Adrenal gland (tissue), 19 donors: Measurements from ENCODE around the gene SKOR1. TPM values are rescaled to one million over a fixed set of nuclear protein-coding genes. Genes with fewer than 3 reads are reported as not detected.
A peak's percentile ranks its signal among the peaks of the same experiment; 100 is the strongest.

Experiments
- DNase-seq, 7 donors: peaks; one replicate each; pipeline ENCODE4 v3.0.0-alpha.2; 2019 to 2020
- H3K27ac ChIP-seq, 5 donors: fragments of 200-600 bp; sonication (generic) in 4 of 5; 1 replicate in 3 of 5; 2 replicates in 2 of 5; pipeline versions ENCODE4 v1.5.1 to v1.8.0; 2016 to 2020; ENCODE audit warnings: mild to moderate bottlenecking in 1 of 5
- H3K27me3 ChIP-seq: fragments of 200-600 bp; 2 replicates; pipeline ENCODE4 v1.8.0; 2021
- H3K36me3 ChIP-seq, 2 donors: fragments of 200-600 bp; replicated peaks in 1 of 2; 1 replicate in 1 of 2; 2 replicates in 1 of 2; pipeline versions ENCODE4 v1.5.1 to v1.8.0; 2018 to 2022
- H3K4me1 ChIP-seq, 2 donors: fragments of 200-600 bp; replicated peaks in 1 of 2; 1 replicate in 1 of 2; 2 replicates in 1 of 2; pipeline versions ENCODE4 v1.5.1 to v1.8.0; 2018 to 2021
- H3K4me3 ChIP-seq, 4 donors: fragments of 200-600 bp; sonication (generic) in 3 of 4; one replicate each; pipeline ENCODE4 v1.5.1; 2016 to 2018
- H3K9me3 ChIP-seq, 3 donors: fragments of 200-600 bp; sonication (generic) in 1 of 3; replicated peaks in 1 of 3; 1 replicate in 2 of 3; 2 replicates in 1 of 3; pipeline versions ENCODE4 v1.5.1 to v1.8.0; 2016 to 2021
- POLR2A ChIP-seq, 2 donors: fragments of 450-650 bp; IDR thresholded peaks; one replicate each; pipeline ENCODE4 v1.6.1; 2017; ENCODE audit warnings: antibody characterized with exemption in 2 of 2, mild to moderate bottlenecking in 2 of 2, moderate library complexity in 1 of 2
- WGBS, 4 donors: extraction: QIAGEN DNeasy Blood & Tissue Kit in 2 of 4; methylation state at CpG; one replicate each; pipeline versions ENCODE4 v1.1.5 to v1.1.7; 2013 to 2017; 5-methylcytosine and 5-hydroxymethylcytosine counted together
- intact Hi-C, 2 donors: fragments of 100-400 bp; cut with DNase I; formaldehyde crosslinking; loops; one replicate each; pipeline versions ENCODE4 v1.14.1 to v1.15.0; 2022 to 2023
- long read RNA-seq, 10 donors: library from polyadenylated mRNA in 3 of 10; unstranded in 2 of 10; stranded (forward) in 1 of 10; transcript quantifications; one replicate each; pipeline ENCODE4 v2.0.0 and lab custom pipeline, GENCODE V29; 2021 to 2026
- polyA plus RNA-seq, 3 donors: library from polyadenylated mRNA; stranded (reverse); fragments of 200-250 nt in 2 of 3; fragments of 350-450 nt in 1 of 3; fragmentation: Illumina TruSeq in 1 of 3; extraction: RNeasy Lipid Tissue Mini Kit (QIAGEN cat#74804) in 1 of 3; gene quantifications; one replicate each; pipeline ENCODE4 v1.2.3, GENCODE V29; 2013 to 2014
- total RNA-seq, 9 donors: library from RNA; depleted of rRNA in 4 of 9; stranded (reverse); fragments of >200 nt in 4 of 9; fragments of 120-200 nt in 1 of 9; fragmentation: NEBNext Ultra II Directional in 1 of 9; extraction: Animal tissue kit (Norgen Biotek cat#: 25700) in 1 of 9; gene quantifications; one replicate each; pipeline versions ENCODE4 v1.1.0 to v1.2.4, GENCODE V29; 2013 to 2023
- TF ChIP-seq, protein P1 (sequence below), 6 experiments: fragments of 450-650 bp in 4 of 6; fragments of 200-600 bp in 2 of 6; sonication (generic) in 1 of 6; IDR thresholded peaks; 1 replicate in 5 of 6; 2 replicates in 1 of 6; pipeline versions ENCODE4 v1.5.1 to v1.8.0; 2016 to 2021; ENCODE audit warnings: antibody characterized with exemption in 6 of 6, mild to moderate bottlenecking in 2 of 6, moderate library complexity in 1 of 6
- donor health status: healthy with polysubstance abuse.
- donor health status: Bipolar disorder and iron deficiency.
- donor health status: DM: yes; HTN: yes; CAD: no.
- donor health status: DM: no; HTN: no; CAD: no.
- donor health status: DM: no; HTN: no; CAD: no.
- donor health status: DM: yes; HTN: yes; CAD: no.

SKOR1 gene, protein sequence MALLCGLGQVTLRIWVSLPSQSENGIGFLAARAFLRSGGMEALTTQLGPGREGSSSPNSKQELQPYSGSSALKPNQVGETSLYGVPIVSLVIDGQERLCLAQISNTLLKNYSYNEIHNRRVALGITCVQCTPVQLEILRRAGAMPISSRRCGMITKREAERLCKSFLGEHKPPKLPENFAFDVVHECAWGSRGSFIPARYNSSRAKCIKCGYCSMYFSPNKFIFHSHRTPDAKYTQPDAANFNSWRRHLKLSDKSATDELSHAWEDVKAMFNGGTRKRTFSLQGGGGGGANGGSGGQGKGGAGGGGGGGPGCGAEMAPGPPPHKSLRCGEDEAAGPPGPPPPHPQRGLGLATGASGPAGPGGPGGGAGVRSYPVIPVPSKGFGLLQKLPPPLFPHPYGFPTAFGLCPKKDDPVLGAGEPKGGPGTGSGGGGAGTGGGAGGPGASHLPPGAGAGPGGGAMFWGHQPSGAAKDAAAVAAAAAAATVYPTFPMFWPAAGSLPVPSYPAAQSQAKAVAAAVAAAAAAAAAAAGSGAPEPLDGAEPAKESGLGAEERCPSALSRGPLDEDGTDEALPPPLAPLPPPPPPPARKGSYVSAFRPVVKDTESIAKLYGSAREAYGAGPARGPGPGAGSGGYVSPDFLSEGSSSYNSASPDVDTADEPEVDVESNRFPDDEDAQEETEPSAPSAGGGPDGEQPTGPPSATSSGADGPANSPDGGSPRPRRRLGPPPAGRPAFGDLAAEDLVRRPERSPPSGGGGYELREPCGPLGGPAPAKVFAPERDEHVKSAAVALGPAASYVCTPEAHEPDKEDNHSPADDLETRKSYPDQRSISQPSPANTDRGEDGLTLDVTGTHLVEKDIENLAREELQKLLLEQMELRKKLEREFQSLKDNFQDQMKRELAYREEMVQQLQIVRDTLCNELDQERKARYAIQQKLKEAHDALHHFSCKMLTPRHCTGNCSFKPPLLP
- total RNA-seq (1 to 10 TPM in 1 of 9 donors, under 1 TPM in 8; 0.17 to 1.3 (median 0.47) TPM), polyA plus RNA-seq (1 to 10 TPM in 2 of 3 donors, not detected in 1; 1.0 to 1.1 TPM)
- long read RNA-seq, donor 1: 0 reads
- long read RNA-seq, donor 2: 0 reads
- long read RNA-seq, donor 3: 0 reads
- long read RNA-seq, donor 4: 0 reads
- long read RNA-seq, donor 5, partial matches to known transcripts: 0 of 1 reads
- long read RNA-seq, donor 5, other reads (novel, unspliced or antisense): 1 of 1 reads
- long read RNA-seq, donor 6: 0 reads
- long read RNA-seq, donor 7: 0 reads
- long read RNA-seq, donor 8: 0 reads
- long read RNA-seq, donor 9: 0 reads
- long read RNA-seq, donor 10: 0 reads

- peak in 2 of 7 donors; percentile 22 to 41 for DNase-seq
- peaks cover 28 to 55% of the 10 kb centered on the region in 2 donors for H3K4me1 ChIP-seq
- TF ChIP-seq, protein P1, sequence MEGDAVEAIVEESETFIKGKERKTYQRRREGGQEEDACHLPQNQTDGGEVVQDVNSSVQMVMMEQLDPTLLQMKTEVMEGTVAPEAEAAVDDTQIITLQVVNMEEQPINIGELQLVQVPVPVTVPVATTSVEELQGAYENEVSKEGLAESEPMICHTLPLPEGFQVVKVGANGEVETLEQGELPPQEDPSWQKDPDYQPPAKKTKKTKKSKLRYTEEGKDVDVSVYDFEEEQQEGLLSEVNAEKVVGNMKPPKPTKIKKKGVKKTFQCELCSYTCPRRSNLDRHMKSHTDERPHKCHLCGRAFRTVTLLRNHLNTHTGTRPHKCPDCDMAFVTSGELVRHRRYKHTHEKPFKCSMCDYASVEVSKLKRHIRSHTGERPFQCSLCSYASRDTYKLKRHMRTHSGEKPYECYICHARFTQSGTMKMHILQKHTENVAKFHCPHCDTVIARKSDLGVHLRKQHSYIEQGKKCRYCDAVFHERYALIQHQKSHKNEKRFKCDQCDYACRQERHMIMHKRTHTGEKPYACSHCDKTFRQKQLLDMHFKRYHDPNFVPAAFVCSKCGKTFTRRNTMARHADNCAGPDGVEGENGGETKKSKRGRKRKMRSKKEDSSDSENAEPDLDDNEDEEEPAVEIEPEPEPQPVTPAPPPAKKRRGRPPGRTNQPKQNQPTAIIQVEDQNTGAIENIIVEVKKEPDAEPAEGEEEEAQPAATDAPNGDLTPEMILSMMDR (IDR thresholded peaks at IDR 0.05): no peak
- TF ChIP-seq POLR2A (IDR thresholded peaks at IDR 0.05): no peak
- WGBS, 4 donors: 1 to 4% (median 3%) methylated on average over 21 to 58 of the region's 58 CpGs
- H3K36me3 ChIP-seq: no peaks in the 10 kb centered on the region
- H3K9me3 ChIP-seq: no peaks in the 10 kb centered on the region
- no peak within 1 kb of the TSS for H3K27ac ChIP-seq
- H3K27me3 ChIP-seq: peaks cover 99% of the 10 kb centered on the region
- peak within 1 kb of the TSS in 1 of 4 donors; percentile 41 for H3K4me3 ChIP-seq
- intact Hi-C loops: no loop called here
These were observed at the start of gene SKOR1 for GRCh38 chr15:67824976-67825880. Gene SKOR1 (plus strand): TSS chr15:67825509. CDS start chr15:67825603, 94 bp downstream.

GRCh38 chr15:67775998-67776397 lies 49.3 kb upstream of the SKOR1 start:
- DNase-seq: no peak
- peaks cover 0 to 4% of the 10 kb centered on the region in 2 donors for H3K36me3 ChIP-seq
- no peak overlapping the region for H3K27ac ChIP-seq
- H3K9me3 ChIP-seq: no peaks in the 10 kb centered on the region
- intact Hi-C loops: no loop called here
- TF ChIP-seq POLR2A (IDR thresholded peaks at IDR 0.05): no peak
- TF ChIP-seq, protein P1 (IDR thresholded peaks at IDR 0.05): no peak
- H3K4me3 ChIP-seq: no peak overlapping the region
- no peaks in the 10 kb centered on the region for H3K27me3 ChIP-seq
- no peaks in the 10 kb centered on the region for H3K4me1 ChIP-seq
- 94 to 99% (median 96%) methylated on average over 3 of the region's 3 CpGs for WGBS, 4 donors

GRCh38 chr15:67776600-67776999 lies 48.7 kb upstream of the SKOR1 start:
- no peak overlapping the region for H3K27ac ChIP-seq
- DNase-seq: no peak
- H3K4me1 ChIP-seq: no peaks in the 10 kb centered on the region
- intact Hi-C loops: no loop called here
- H3K36me3 ChIP-seq: peaks cover 0 to 4% of the 10 kb centered on the region in 2 donors
- 76 to 83% (median 82%) methylated on average over 3 of the region's 3 CpGs for WGBS, 4 donors
- no peaks in the 10 kb centered on the region for H3K27me3 ChIP-seq
- H3K9me3 ChIP-seq: no peaks in the 10 kb centered on the region
- no peak for TF ChIP-seq POLR2A (IDR thresholded peaks at IDR 0.05)
- TF ChIP-seq, protein P1 (IDR thresholded peaks at IDR 0.05): no peak
- no peak overlapping the region for H3K4me3 ChIP-seq
